ENCODE data around the gene TP63. TPM values are rescaled to one million over a fixed set of nuclear protein-coding genes. Genes with fewer than 3 reads are reported as not detected.

The TP63 gene
- total RNA-seq, 1 experiment from 2014 or later = 3.6 TPM

GRCh38 chr3:189613122-189613521, 18.1 kb upstream of the TP63 start:
- H3K4me1 ChIP-seq (replicated peaks; ENCODE audit: insufficient read depth) = no peaks in the 10 kb centered on the region
- no peak overlapping the region for H3K4me2 ChIP-seq
- no peaks in the 10 kb centered on the region for H3K9me2 ChIP-seq (ENCODE audit: insufficient read depth)
- H3F3A ChIP-seq (ENCODE audit: insufficient read depth, low read depth) = no peaks in the 10 kb centered on the region
- H3K79me2 ChIP-seq (ENCODE audit: low read depth) = no peaks in the 10 kb centered on the region
- H3K27me3 ChIP-seq (ENCODE audit: insufficient read depth, low read depth) = no peaks in the 10 kb centered on the region
- no peak for TF ChIP-seq CTCF (conservative IDR thresholded peaks at IDR 0.05)
- TF ChIP-seq EZH2 (IDR thresholded peaks at IDR 0.05; ENCODE audit: low read depth) = no peak
- no peak overlapping the region for H3K4me3 ChIP-seq
- H3K9me3 ChIP-seq (ENCODE audit: insufficient read depth, low read depth) = peaks cover 24% of the 10 kb centered on the region
- no peak for DNase-seq
- ChIA-PET CTCF (no interaction called here), POLR2A (ENCODE audit: unreplicated experiment) (no interaction called here)
- no peak overlapping the region for H3K27ac ChIP-seq
- no TSS peak for BruUV-seq (replicated peaks)
- no peaks in the 10 kb centered on the region for H4K20me1 ChIP-seq (ENCODE audit: insufficient read depth)
- H2AFZ ChIP-seq = no peak overlapping the region
- H3K36me3 ChIP-seq (ENCODE audit: low read depth) = no peaks in the 10 kb centered on the region
- intact Hi-C loops (cut with micrococcal nuclease; ENCODE audit: unreplicated experiment) = no loop called here

DNA sequence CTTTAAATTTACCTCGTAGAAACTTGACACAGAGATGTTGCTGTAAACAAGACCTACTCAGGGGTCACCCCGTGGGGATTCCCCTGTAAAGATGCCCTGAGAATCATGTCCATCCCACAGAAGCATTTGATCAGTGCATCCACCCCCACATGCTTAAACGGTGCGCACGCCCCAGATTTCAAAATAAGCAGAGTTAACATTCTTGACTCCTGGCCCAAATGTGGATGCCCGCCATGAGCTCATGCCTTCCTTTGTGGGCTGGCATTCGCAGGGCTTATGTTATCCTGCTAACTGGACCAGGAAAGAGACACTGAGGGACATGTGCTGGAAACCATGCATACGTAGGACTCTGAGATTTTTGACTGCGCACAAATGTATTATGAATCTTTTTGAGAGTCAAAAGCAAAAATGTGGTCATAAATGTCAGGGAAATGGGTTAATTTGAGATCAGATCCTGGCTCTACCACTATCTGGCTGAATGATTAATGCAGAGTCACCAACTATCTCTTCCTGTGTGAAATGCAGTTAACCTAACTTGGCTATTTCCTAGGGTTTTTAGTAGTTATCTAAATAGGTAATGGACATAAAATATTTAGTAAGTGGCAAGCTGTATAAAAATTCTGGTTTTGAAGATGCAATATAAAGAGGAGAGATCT, 9.1 kb upstream of the TP63 start:
- H4K20me1 ChIP-seq (ENCODE audit: insufficient read depth) = no peaks in the 10 kb centered on the region
- H3K9me3 ChIP-seq (ENCODE audit: insufficient read depth, low read depth) = peaks cover 7% of the 10 kb centered on the region; the same call in 1 of the 2 replicates
- H3K9me2 ChIP-seq (ENCODE audit: insufficient read depth) = no peaks in the 10 kb centered on the region
- no peak for DNase-seq
- no peaks in the 10 kb centered on the region for H3F3A ChIP-seq (ENCODE audit: insufficient read depth, low read depth)
- no TSS peak for BruUV-seq (replicated peaks)
- POLR2A ChIA-PET (ENCODE audit: unreplicated experiment) = no interaction called here
- no peak overlapping the region for H3K4me3 ChIP-seq
- TF ChIP-seq EZH2 (IDR thresholded peaks at IDR 0.05; ENCODE audit: low read depth) (no peak), CTCF (conservative IDR thresholded peaks at IDR 0.05) (no peak)
- CTCF ChIA-PET = no interaction called here
- no peak overlapping the region for H3K27ac ChIP-seq
- intact Hi-C loops (cut with micrococcal nuclease; ENCODE audit: unreplicated experiment) = no loop called here
- no peak overlapping the region for H2AFZ ChIP-seq
- no peaks in the 10 kb centered on the region for H3K4me1 ChIP-seq (replicated peaks; ENCODE audit: insufficient read depth)
- no peak overlapping the region for H3K4me2 ChIP-seq
- H3K27me3 ChIP-seq (ENCODE audit: insufficient read depth, low read depth) = no peaks in the 10 kb centered on the region
- H3K36me3 ChIP-seq (ENCODE audit: low read depth) = no peaks in the 10 kb centered on the region
- no peaks in the 10 kb centered on the region for H3K79me2 ChIP-seq (ENCODE audit: low read depth)

GRCh38 chr3:189622629-189623028, 8.6 kb upstream of the TP63 start:
- no peaks in the 10 kb centered on the region for H4K20me1 ChIP-seq (ENCODE audit: insufficient read depth)
- no peaks in the 10 kb centered on the region for H3F3A ChIP-seq (ENCODE audit: insufficient read depth, low read depth)
- intact Hi-C loops (cut with micrococcal nuclease; ENCODE audit: unreplicated experiment) = no loop called here
- H3K36me3 ChIP-seq (ENCODE audit: low read depth) = no peaks in the 10 kb centered on the region
- H3K4me3 ChIP-seq = no peak overlapping the region
- H3K79me2 ChIP-seq (ENCODE audit: low read depth) = no peaks in the 10 kb centered on the region
- TF ChIP-seq CTCF (conservative IDR thresholded peaks at IDR 0.05) (no peak), EZH2 (IDR thresholded peaks at IDR 0.05; ENCODE audit: low read depth) (no peak)
- no peaks in the 10 kb centered on the region for H3K9me2 ChIP-seq (ENCODE audit: insufficient read depth)
- H3K4me2 ChIP-seq = no peak overlapping the region
- peaks cover 7% of the 10 kb centered on the region; the same call in 1 of the 2 replicates for H3K9me3 ChIP-seq (ENCODE audit: insufficient read depth, low read depth)
- H2AFZ ChIP-seq = no peak overlapping the region
- no peaks in the 10 kb centered on the region for H3K4me1 ChIP-seq (replicated peaks; ENCODE audit: insufficient read depth)
- no peak for DNase-seq
- no peak overlapping the region for H3K27ac ChIP-seq
- no TSS peak for BruUV-seq (replicated peaks)
- CTCF ChIA-PET = interaction anchor here (0.6 kb wide), 1 partner anchor 713 kb away, joined by 8 read pairs; no protein-coding TSS in a partner anchor
- no peaks in the 10 kb centered on the region for H3K27me3 ChIP-seq (ENCODE audit: insufficient read depth, low read depth)
- POLR2A ChIA-PET (ENCODE audit: unreplicated experiment) = no interaction called here

Data from PC-9 (cell line).